AG09319 (cell line): ENCODE measurements around the gene AKAP13.

Source experiments
- DNase-seq: peaks from one replicate; pipeline ENCODE4 v3.0.0-alpha.2; 2010; ENCODE audit warnings: low read depth; ENCODE audit errors: extremely low read depth
- CTCF ChIP-seq: IDR thresholded peaks from 2 replicates; pipeline ENCODE4 v1.5.1; 2011; ENCODE audit warnings: low read depth, mild to moderate bottlenecking, inconsistent platforms, low read length, moderate library complexity

The AKAP13 gene

GRCh38 chr15:85500729-85501128 lies 120.3 kb downstream of the AKAP13 start:
- no peak for DNase-seq
- no peak for TF ChIP-seq CTCF

GRCh38 chr15:85501574-85501973 lies 121.2 kb downstream of the AKAP13 start:
- DNase-seq: no peak
- TF ChIP-seq CTCF: no peak

- DNase-seq: no peak
- no peak for TF ChIP-seq CTCF
Measured at GRCh38 chr15:85503151-85503799, 122.9 kb downstream of the AKAP13 start.

- no peak for DNase-seq
Measured at GRCh38 chr15:85504749-85505676, 124.6 kb downstream of the AKAP13 start.

GRCh38 chr15:85507114-85507513 lies 126.7 kb downstream of the AKAP13 start:
- no peak for TF ChIP-seq CTCF
- no peak for DNase-seq

More at GRCh38 chr15:85504749-85505676, 124.6 kb downstream of the AKAP13 start:
- peak; percentile 59 for TF ChIP-seq CTCF

- no peak for DNase-seq
- no peak for TF ChIP-seq CTCF
Measured at GRCh38 chr15:85509973-85510372, 129.6 kb downstream of the AKAP13 start.

- TF ChIP-seq CTCF: no peak
- no peak for DNase-seq
Measured at GRCh38 chr15:85514413-85514812, 134.0 kb downstream of the AKAP13 start.
